ENCODE measurements around the gene MYH2. TPM values are rescaled to one million over a fixed set of nuclear protein-coding genes. Genes with fewer than 3 reads are reported as not detected.

MYH2 gene
- total RNA-seq, 3 donors from 2014 or later: 0.41 to 1.0 TPM; not detected in 1

- H3K4me3 ChIP-seq: no peak overlapping the region
- ATAC-seq: no peak
These were observed 22.9 kb downstream of the MYH2 start for GRCh38 chr17:10526517-10526916.

GRCh38 chr17:10523064-10523463, 26.4 kb downstream of the MYH2 start:
- intact Hi-C loops (cut with DNase I, micrococcal nuclease): no loop called here
- no peaks in the 10 kb centered on the region for H3K36me3 ChIP-seq (ENCODE audit: low read depth)
- ATAC-seq (no peak), DNase-seq (no peak)
- H3K4me3 ChIP-seq: no peak overlapping the region
- no peaks in the 10 kb centered on the region for H3K4me1 ChIP-seq (ENCODE audit: low read depth)
- no peaks in the 10 kb centered on the region for H3K9me3 ChIP-seq
- no peak for TF ChIP-seq CTCF (IDR thresholded peaks at IDR 0.05)

More at GRCh38 chr17:10526517-10526916, 22.9 kb downstream of the MYH2 start:
- TF ChIP-seq CTCF (IDR thresholded peaks at IDR 0.05): no peak
- Histone ChIP-seq H3K4me1 (ENCODE audit: low read depth) (no peaks in the 10 kb centered on the region), H3K9me3 (no peaks in the 10 kb centered on the region), H3K36me3 (ENCODE audit: low read depth) (no peaks in the 10 kb centered on the region)
- no peak for DNase-seq
- intact Hi-C loops (cut with DNase I, micrococcal nuclease): no loop called here

GRCh38 chr17:10521949-10522348, 27.5 kb downstream of the MYH2 start:
- DNase-seq (no peak), ATAC-seq (no peak)
- Histone ChIP-seq H3K36me3 (ENCODE audit: low read depth) (no peaks in the 10 kb centered on the region), H3K4me3 (no peak overlapping the region), H3K4me1 (ENCODE audit: low read depth) (no peaks in the 10 kb centered on the region), H3K9me3 (no peaks in the 10 kb centered on the region)
- TF ChIP-seq CTCF (IDR thresholded peaks at IDR 0.05): no peak
- intact Hi-C loops (cut with DNase I, micrococcal nuclease): no loop called here

GRCh38 chr17:10518271-10519037, 31.0 kb downstream of the MYH2 start, which contains the start of gene MYH1:
Gene MYH1, minus strand, starts transcription at chr17:10518542. Its CDS starts 1,900 bp downstream, at chr17:10516642.
- no peak within 1 kb of the TSS for H3K4me3 ChIP-seq
- no peaks in the 10 kb centered on the region for H3K36me3 ChIP-seq (ENCODE audit: low read depth)
- H3K9me3 ChIP-seq: no peaks in the 10 kb centered on the region
- no peak for TF ChIP-seq CTCF (IDR thresholded peaks at IDR 0.05)
- intact Hi-C loops (cut with DNase I, micrococcal nuclease): no loop called here
- DNase-seq (no peak), ATAC-seq (no peak)
- no peaks in the 10 kb centered on the region for H3K4me1 ChIP-seq (ENCODE audit: low read depth)

- Histone ChIP-seq H3K4me3 (no peak overlapping the region), H3K4me1 (ENCODE audit: low read depth) (no peaks in the 10 kb centered on the region), H3K9me3 (no peaks in the 10 kb centered on the region), H3K36me3 (ENCODE audit: low read depth) (no peaks in the 10 kb centered on the region)
- ATAC-seq: no peak
- DNase-seq: no peak
- intact Hi-C loops (cut with DNase I, micrococcal nuclease): no loop called here
- TF ChIP-seq CTCF (IDR thresholded peaks at IDR 0.05): no peak
These were observed 32.8 kb downstream of the MYH2 start for GRCh38 chr17:10516638-10517037.
